NCI-H748 (cell line): ENCODE measurements around the gene COG4.
A peak's percentile ranks its signal among the peaks of the same experiment; 100 is the strongest.
"Not testable (repeated sequence)": the region's sequence is repeated elsewhere in the genome, so short reads cannot be mapped to it uniquely, and the experiment has no call there.

Experiments used
- DNase-seq: peaks from one replicate; lab custom pipeline; 2025; ENCODE audit not compliant: unreplicated experiment; lab: John Stamatoyannopoulos, UW

COG4 gene

GRCh38 chr16:70523076-70523742, at the start of gene COG4:
Gene COG4 (minus strand): TSS chr16:70523554. CDS start chr16:70523543, 11 bp downstream.
- peak; percentile 82 for DNase-seq

DNA sequence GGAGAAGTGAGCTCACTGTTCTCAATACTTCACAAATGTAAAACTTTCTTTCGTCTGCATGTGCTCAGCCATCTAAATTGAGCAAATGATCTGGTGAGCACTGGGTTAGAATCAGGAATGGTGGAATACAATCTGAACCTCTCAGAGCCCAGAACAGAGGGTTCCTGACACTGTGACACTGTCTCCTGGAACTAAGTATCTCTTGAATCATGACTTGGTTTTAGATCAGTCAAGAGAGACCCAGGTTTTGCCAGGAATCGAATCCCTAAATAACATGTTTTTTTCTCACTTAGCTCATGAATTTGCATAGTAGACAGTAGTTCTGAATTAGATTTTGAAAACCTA, 49.5 kb upstream of the COG4 start:
- no peak for DNase-seq

DNA sequence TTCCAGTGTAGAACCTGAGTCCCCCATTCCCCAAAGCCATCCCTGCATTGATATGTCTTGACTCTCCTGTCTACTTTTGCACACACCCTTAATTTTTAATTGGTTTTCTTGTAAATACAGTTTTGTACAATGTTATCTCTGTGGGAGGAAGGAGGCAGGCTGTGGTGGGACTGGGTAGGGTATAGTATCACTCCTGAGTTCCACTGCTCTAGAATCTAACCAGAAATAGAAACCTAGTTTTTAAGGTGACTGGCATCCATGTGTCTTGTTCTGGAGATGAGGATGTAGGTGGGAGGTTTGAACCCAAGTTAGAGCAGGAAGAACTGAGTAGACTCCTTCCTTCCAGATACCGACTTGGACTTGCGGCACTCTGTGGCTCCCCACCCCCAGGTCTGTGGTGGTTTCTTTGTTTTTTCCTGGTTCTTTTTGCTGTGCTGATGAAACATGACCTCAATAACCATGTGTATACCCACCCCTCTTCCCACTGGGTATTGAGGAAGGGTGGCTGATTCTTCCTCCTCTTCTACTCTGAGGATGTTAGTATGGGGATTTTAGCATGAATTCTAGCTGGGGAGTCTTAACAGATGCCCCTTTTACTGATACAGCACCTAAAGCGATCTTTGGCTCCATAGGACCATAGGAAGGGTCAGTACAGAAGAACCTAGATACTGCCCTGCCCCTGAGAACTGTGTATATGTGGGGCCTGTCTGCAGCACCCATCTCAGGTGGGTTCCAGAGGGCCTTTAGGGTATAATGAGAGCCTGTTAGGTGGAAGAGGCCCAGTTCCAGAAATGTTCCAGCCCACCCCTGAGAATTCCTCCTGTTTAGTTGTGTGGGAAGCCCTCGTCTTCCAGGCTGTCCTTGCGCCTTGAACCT, 48.9 kb upstream of the COG4 start:
- DNase-seq = no peak

GRCh38 chr16:70571623-70572022, 48.3 kb upstream of the COG4 start:
- DNase-seq = no peak

- no peak for DNase-seq
These were observed 47.7 kb upstream of the COG4 start for GRCh38 chr16:70570967-70571570.

GRCh38 chr16:70569752-70570151, 46.4 kb upstream of the COG4 start:
- DNase-seq = no peak

DNA sequence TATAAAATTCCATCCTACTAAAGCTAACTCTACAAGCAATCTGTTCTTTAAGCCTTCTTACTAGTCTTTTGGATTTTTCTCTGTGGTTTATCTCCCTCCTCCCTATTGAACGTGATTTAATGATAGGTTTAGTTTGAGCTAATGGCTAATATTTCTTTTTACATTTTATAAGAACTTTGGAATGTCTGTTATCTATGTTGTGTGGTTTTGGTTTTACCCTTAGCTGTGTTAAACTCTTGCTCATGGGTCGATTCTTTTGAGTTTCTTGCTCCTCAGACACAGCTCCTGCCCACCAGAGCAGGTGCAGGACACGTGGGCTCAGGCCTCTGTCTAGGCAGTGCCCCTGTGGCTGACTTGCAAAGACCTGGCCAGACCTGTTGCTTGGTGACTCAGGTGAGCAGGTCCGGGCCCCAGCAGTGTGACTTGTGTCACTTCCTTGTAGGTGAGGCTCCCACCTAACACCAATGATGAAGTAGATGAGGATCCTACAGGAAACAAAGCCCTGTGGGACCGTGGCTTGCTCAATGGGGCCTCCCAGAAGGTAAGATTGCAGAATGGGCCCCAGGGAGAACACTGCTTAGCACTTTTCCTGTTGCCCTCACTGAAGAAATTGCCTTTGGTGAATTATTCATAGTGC, 45.4 kb upstream of the COG4 start:
- no peak for DNase-seq

- DNase-seq = no peak
These were observed 41.7 kb upstream of the COG4 start for GRCh38 chr16:70565053-70565452.

GRCh38 chr16:70563636-70564035, 40.3 kb upstream of the COG4 start:
- DNase-seq = no peak

- DNase-seq = no peak
These were observed 38.3 kb upstream of the COG4 start for GRCh38 chr16:70561623-70562022.

- DNase-seq = no peak
These were observed 32.7 kb upstream of the COG4 start for GRCh38 chr16:70556063-70556462.

GRCh38 chr16:70553645-70554044, 30.3 kb upstream of the COG4 start:
- no peak for DNase-seq

DNA sequence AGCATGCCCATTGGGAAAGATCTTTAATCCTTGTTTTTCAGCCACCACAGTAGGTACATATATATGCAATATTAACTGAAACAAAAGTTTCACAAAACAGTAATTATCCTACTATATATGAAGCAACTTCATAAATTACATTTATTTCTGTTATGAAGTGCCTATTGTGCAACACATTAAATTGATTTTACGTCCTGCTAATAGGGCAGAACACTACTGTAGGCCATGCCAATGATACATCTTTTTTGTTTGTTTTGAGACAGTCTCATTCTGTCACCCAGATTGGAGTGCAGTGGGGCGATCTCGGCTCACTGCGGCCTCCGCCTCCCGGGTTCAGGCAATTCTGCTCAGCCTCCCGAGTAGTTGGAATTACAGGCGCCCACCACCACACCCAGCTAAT, 29.3 kb upstream of the COG4 start:
- no peak for DNase-seq

DNA sequence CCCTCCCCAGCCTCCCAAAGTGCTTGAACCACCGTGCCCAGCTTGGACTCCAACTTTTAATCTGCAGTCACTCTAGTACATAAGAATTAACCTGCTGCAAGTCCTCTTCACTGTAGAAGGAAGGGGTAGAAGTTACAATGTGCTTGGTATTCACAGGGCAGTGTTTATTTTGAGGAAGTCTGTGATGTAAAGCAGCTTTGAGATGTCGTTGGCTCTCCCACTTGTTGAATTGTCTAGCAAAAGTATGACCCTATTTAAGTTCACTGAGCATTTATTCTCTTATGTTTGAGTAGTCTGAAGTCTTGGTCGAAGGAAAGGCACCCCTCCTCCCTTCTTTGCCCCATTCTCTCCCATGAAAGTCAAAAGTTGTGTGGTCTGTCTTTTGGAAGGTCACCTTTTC, 28.4 kb upstream of the COG4 start:
- DNase-seq = no peak

DNA sequence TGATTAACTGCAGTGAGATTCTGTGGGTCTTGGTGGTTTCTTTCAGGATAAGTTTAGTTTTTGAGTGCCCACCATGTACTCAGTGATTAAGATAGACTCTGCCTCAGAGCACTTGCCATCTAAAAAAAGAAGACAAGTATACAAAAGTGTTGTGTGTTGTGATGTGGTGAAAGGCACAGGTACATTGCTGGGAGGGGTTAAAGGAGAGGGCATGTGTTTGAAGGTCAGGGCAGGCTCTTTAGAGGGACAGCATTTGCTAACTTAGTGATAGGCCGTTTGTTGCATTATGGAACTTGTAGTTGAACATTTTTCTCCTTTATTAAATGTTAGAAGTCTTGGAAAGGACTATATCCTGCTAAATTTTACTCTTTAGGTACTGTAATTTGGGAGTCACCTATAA, 26.7 kb upstream of the COG4 start:
- no peak for DNase-seq

- DNase-seq = no peak
These were observed 25.6 kb upstream of the COG4 start for GRCh38 chr16:70548936-70549335.

DNA sequence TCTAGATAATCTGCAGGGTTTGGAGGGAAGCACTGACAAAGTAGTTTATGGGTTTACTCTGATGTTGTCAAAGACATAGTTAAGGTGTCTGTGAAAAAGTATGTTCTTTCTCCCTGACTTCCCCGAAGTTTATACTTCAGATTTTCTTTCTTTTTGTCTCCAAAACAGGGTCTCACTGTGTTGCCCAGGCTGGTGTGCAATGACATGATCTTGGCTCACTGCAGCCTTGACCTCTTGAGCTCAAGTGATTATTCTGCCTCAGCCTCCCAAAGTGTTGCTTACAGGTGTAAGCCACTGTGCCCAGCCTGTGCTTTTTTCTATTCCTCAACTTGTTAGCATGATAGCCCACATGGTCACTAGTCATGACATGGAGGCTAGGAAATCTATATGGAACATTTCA, 21.2 kb upstream of the COG4 start:
- DNase-seq = no peak

- DNase-seq = no peak
These were observed 17.6 kb upstream of the COG4 start for GRCh38 chr16:70540994-70541393.

GRCh38 chr16:70534971-70535370, 11.6 kb upstream of the COG4 start:
- DNase-seq = no peak

DNA sequence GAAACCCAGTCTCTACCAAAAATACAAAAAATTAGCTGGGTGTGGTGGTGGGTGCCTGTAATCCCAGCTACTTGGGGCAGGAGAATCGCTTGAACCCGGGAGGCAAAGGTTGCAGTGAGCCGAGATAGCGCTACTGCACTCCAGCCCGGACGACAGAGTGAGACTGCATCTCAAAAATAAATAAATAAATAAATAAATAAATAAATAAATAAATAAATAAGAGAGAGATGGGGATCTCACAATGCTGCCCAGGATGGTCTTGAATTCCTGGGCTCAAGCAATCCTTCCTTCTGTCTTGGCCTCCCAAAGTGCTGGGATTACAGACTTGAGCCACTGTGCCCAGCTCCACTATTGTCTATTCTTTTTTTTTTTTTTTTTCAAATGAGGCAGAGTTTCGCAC, 6.6 kb upstream of the COG4 start:
- not testable (repeated sequence) for DNase-seq

DNA sequence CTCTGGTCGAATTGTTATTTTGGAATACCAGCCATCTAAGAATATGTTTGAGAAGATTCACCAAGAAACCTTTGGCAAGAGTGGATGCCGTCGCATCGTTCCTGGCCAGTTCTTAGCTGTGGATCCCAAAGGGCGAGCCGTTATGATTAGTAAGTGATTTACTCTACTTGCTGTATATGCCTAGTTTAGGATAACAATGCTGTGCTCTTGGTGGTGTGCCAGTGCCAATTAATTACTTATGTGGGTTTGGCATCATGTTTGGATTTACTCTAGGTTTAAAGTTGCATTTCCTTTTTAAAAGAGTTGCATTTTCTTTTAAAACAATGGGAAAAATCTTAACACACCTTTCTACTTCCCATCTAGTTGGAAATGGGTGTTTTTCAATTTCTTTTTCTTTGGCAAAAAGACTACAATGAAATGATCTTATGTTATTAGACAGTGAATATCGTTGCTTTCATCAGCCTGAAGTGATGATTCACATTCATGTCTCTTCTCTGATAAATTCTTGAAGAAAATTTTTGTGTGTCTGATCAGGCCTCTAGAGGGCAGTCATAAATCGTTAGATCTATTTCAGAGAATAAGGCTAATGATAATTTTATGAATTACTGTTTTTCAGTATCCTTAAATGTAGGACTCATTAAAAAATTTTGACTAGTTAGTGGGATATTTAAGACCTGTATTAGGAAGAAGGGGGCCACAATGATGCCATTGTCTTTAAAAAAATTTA, 5.9 kb upstream of the COG4 start:
- no peak for DNase-seq
